GM12873 (cell line): ENCODE data around the gene TENM4.

ENCODE experiments used
- CTCF ChIP-seq: IDR thresholded peaks from 2 replicates; pipeline ENCODE4 v1.5.1; 2012; ENCODE audit warnings: low read depth, mild to moderate bottlenecking, moderate library complexity, low read length, control low read depth; ENCODE audit not compliant: insufficient read depth; ENCODE audit errors: missing control alignments

TENM4 gene

DNA sequence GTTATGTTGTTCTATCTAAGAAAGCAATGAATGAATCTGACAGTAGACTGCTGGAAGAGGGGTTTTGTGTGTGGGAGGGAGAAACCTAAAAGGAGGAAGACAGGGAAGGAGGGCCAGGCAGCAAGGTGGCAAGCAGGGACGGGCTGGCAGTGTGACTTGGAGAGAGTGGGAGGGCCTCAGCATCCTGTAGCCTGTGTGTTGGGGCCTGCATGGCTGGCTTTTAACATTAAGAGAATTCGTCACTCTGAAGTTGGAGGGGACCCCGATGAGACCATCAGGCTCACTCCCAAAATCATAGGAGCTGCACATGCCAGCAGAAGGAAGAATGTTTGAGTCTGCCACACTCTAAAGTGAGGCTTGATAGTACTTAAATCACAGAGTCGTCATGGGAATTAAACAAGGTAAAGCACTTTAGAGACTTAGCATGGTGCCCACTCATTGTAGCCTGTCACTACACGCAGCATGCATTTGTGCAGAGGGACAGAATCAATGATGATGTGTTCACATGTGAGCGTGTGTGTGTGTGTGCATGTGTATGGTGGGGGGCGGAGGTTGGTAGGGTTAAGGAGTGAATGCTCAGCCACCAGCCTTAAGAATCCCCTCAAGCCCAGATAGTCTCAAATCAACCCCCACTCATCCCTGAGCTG is 199.5 kb downstream of the TENM4 start:
- TF ChIP-seq CTCF, result no peak

- no peak for TF ChIP-seq CTCF
Observed at GRCh38 chr11:79237703-79238102, 203.1 kb downstream of the TENM4 start.

- TF ChIP-seq CTCF, result no peak
Observed at GRCh38 chr11:79237091-79237490, 203.7 kb downstream of the TENM4 start.

DNA sequence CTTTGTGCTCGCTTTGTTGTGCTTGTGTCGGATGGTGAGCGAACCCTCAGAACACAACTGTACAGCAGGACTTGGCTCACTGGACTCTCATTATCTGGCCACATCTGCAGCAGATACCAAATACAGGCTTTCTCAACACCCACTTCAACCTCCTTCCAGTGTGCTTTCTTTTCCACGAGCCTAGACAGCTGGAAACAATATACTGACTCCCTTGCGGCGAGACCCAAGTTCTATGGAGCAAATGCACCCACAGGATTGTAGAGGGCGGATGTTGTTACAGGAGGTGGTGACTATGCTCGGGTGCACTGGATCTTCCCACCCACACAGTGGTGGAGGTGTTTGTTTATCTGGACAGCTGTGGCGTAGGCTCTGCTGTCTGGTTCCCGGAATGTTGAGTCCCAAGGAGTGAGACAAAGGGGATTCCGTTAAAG is 204.3 kb downstream of the TENM4 start:
- no peak for TF ChIP-seq CTCF

DNA sequence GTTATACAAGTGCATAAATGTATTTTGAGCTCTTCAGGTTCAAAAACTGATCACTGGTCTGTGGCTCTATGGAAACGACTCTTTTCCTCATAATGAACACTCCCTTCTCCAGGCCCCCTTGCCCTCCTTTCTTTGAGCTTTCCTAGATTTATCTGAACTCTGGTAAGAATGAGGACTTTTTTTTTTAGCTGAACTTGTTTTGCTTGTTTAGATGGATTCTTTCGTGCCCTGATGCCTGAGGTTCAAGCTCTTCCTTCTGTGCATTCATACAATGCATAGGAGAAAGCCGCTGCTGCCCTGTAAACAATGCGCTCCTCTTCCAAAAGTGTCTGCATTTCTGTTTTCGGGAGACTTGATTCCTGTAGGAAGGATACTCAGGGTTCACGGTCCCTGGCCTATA is 205.1 kb downstream of the TENM4 start:
- TF ChIP-seq CTCF, result no peak

- TF ChIP-seq CTCF, result no peak
Observed at GRCh38 chr11:79232346-79232745, 208.5 kb downstream of the TENM4 start.

GRCh38 chr11:79229047-79229446 is 211.8 kb downstream of the TENM4 start:
- TF ChIP-seq CTCF, result no peak
